Measurements from ENCODE around the gene METTL16.

DNA sequence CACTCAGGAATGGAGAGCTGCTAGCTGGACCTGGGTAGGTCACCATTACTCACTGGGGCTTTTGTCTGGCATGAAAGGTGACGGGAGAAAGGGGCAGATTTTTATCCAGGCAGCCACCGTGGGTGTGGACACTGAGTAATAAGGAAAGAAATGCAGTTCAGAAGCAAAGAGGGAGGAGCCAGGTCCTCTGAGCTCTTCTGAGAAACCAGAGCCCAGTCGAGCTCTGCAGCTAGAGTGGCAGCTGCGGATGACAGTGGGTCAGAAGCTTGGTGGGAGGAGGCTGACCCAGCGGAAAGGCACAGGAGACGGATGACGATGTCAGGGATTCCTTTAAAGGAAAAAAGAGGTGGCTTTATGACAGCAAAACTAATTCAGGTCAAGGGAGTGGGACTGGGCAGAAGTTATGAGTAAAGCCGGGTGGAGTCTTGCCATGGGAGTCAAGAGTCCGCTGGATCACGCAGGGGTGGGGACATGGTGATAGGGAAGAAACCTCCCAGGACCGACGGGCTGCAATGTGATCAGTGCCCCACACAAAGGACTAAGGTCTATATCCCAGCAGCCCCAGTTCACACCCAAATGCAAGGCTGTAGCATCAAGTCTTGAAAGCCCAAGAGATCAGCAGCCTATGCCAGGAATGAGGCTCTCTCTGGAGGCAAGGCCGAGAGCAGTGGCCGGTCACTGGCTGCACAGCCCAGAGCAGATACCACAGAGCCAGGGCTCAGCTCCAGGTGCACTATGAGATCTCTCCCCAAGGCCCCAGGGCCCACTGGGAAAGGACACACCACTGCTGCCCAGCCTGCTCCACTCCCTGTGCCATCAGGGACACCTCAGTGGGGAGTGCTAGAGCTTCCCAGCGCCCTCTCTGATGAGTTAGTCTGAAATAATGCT, 104.5 kb downstream of the METTL16 start:
- TF ChIP-seq, protein P1, sequence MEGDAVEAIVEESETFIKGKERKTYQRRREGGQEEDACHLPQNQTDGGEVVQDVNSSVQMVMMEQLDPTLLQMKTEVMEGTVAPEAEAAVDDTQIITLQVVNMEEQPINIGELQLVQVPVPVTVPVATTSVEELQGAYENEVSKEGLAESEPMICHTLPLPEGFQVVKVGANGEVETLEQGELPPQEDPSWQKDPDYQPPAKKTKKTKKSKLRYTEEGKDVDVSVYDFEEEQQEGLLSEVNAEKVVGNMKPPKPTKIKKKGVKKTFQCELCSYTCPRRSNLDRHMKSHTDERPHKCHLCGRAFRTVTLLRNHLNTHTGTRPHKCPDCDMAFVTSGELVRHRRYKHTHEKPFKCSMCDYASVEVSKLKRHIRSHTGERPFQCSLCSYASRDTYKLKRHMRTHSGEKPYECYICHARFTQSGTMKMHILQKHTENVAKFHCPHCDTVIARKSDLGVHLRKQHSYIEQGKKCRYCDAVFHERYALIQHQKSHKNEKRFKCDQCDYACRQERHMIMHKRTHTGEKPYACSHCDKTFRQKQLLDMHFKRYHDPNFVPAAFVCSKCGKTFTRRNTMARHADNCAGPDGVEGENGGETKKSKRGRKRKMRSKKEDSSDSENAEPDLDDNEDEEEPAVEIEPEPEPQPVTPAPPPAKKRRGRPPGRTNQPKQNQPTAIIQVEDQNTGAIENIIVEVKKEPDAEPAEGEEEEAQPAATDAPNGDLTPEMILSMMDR (IDR thresholded peaks at IDR 0.05; ENCODE audit: low read depth, low read length): no peak
- no peak for TF ChIP-seq POLR2A (IDR thresholded peaks at IDR 0.05; ENCODE audit: extremely low read depth, insufficient read length)

Data from NB4 (cell line).